GM12878 (cell line): Measurements from ENCODE around the gene MED25. TPM values are rescaled to one million over a fixed set of nuclear protein-coding genes. Genes with fewer than 3 reads are reported as not detected.

ENCODE experiments used
- ATF7 ChIP-seq: fragments of 450-650 bp; IDR thresholded peaks from 2 replicates; pipeline ENCODE4 v1.6.1; 2016; ENCODE audit warnings: low read depth, mild to moderate bottlenecking
- BHLHE40 ChIP-seq, 2 experiments: fragments of 450-650 bp in 1 of 2; IDR thresholded peaks; 2 replicates each; pipeline ENCODE4 v1.6.1; 2011 to 2017; ENCODE audit warnings: low read depth in 2 of 2, borderline replicate concordance in 1 of 2, improper control_type of control experiment in 1 of 2, low read length in 1 of 2, mild to moderate bottlenecking in 1 of 2
- CBFB ChIP-seq: IDR thresholded peaks from 2 replicates; pipeline ENCODE4 v1.6.1; 2016; ENCODE audit warnings: antibody characterized with exemption, low read depth
- CREM ChIP-seq: IDR thresholded peaks from 2 replicates; pipeline ENCODE4 v1.6.1; 2014; ENCODE audit warnings: antibody characterized with exemption, low read depth
- DPF2 ChIP-seq: fragments of 450-650 bp; IDR thresholded peaks from 2 replicates; pipeline ENCODE4 v1.6.1; 2017; ENCODE audit warnings: mild to moderate bottlenecking
- ETV6 ChIP-seq, 2 experiments: fragments of 450-650 bp in 1 of 2; IDR thresholded peaks in 1 of 2; conservative IDR thresholded peaks in 1 of 2; 2 replicates each; pipeline ENCODE4 v1.6.1; 2014; ENCODE audit warnings: antibody characterized with exemption in 1 of 2, borderline replicate concordance in 1 of 2, low read depth in 1 of 2, mild to moderate bottlenecking in 1 of 2, moderate library complexity in 1 of 2
- FOXK2 ChIP-seq: fragments of 450-650 bp; IDR thresholded peaks from 2 replicates; pipeline ENCODE4 v1.6.1; 2017; ENCODE audit warnings: mild to moderate bottlenecking, moderate library complexity
- KDM1A ChIP-seq: fragments of 200-600 bp; sonication (generic); IDR thresholded peaks from 2 replicates; pipeline ENCODE4 v1.6.1; 2016; ENCODE audit warnings: borderline replicate concordance
- LARP7 ChIP-seq: fragments of 450-650 bp; IDR thresholded peaks from 2 replicates; pipeline ENCODE4 v1.6.1; 2017; ENCODE audit warnings: mild to moderate bottlenecking
- POLR2A ChIP-seq: IDR thresholded peaks from 2 replicates; pipeline ENCODE4 v1.6.1; 2011; ENCODE audit warnings: low read depth, mild to moderate bottlenecking, low read length
- POLR2AphosphoS5 ChIP-seq: IDR thresholded peaks from 2 replicates; pipeline ENCODE4 v1.6.1; 2011; ENCODE audit warnings: mild to moderate bottlenecking, low read length, inconsistent platforms
- SMARCA5 ChIP-seq: fragments of 450-650 bp; IDR thresholded peaks from 2 replicates; pipeline ENCODE4 v1.6.1; 2017; ENCODE audit warnings: mild to moderate bottlenecking
- TBL1XR1 ChIP-seq: IDR thresholded peaks from 2 replicates; pipeline ENCODE4 v1.6.1; 2012; ENCODE audit warnings: low read depth, low read length, improper control_type of control experiment
- ZSCAN29 ChIP-seq: fragments of 450-650 bp; IDR thresholded peaks from 2 replicates; pipeline ENCODE4 v1.6.1; 2017; ENCODE audit warnings: mild to moderate bottlenecking, moderate library complexity
- polyA plus RNA-seq, 11 experiments: library from polyadenylated mRNA; depleted of rRNA in 4 of 11; unstranded in 6 of 11; stranded (reverse) in 5 of 11; fragments of >200 nt; fragmentation: Nextera tagmentation in 4 of 11; fragmentation: Illumina TruSeq in 1 of 11; extraction: Ambion mirVana in 4 of 11; extraction: Trizol in 1 of 11; gene quantifications; 1 replicate in 1 of 11; 2 replicates in 10 of 11; pipeline versions ENCODE4 v1.2.1 to v1.2.3, GENCODE V29; 2011 to 2016; ENCODE audit warnings: inconsistent platforms in 2 of 11, missing spikeins in 2 of 11, low read depth in 1 of 11
- total RNA-seq, 4 experiments: library from RNA; depleted of rRNA in 3 of 4; stranded (reverse); fragments of >200 nt in 3 of 4; fragmentation: Illumina TruSeq in 1 of 4; extraction: Trizol in 1 of 4; gene quantifications; 2 replicates each; pipeline versions ENCODE4 v1.2.1 to v1.2.3, GENCODE V29; 2013 to 2021
- TF ChIP-seq, protein P1 (sequence below): fragments of 450-650 bp; IDR thresholded peaks from 2 replicates; pipeline ENCODE4 v1.6.1; 2017; ENCODE audit warnings: mild to moderate bottlenecking, moderate library complexity
- TF ChIP-seq, protein P2 (sequence below): fragments of 450-650 bp; IDR thresholded peaks from 2 replicates; pipeline ENCODE4 v1.6.1; 2016; ENCODE audit warnings: mild to moderate bottlenecking, moderate library complexity, borderline replicate concordance
- TF ChIP-seq, protein P3 (sequence below): IDR thresholded peaks from 2 replicates; pipeline ENCODE4 v1.6.1; 2012; ENCODE audit warnings: improper control_type of control experiment, low read depth, low read length; ENCODE audit not compliant: insufficient replicate concordance

Gene MED25
- total and polyA plus RNA-seq, 10 of the 15 experiments (the other 5 are each of a cell fraction or from before 2014, with no cell fraction given) = 3.5 to 53.9 (median 17.1) TPM

DNA sequence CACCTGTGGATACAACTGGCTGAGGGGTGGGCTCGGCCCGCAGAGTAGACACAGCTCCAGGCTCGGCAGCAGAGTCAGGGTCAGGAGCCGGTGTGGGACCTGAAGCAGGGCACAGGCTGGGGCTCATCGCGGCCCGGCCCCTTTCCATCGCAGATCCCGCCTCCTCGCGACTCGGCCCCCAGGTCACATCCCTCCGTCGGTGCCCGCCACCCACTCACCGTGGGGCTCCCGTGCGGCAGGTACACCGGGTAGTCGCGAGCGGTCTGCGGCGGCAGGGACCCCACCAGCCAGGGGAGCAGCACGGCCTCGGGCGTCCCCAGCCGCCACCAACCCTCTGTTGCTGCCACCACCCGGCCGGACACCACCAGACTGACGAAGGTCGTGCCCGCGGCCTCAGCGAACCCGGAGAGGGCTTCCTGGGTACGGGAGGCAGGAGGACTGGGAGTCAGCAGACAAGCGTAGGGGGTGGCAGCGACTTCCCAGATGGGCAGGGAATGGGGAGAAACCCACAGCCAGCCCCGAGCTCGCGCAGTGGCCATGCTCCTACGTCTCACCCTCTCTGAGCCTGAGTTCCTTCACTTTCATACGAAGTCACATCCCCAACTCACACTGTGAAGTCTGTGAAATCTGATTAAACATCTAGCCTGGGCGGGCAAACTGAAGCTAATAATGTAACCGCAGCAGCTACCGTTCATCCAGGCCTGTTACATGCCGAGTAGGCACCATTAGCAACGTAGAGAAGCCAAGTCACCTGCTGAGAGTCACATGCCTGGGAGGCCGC, 8.7 kb upstream of the MED25 start (continued):
- TF ChIP-seq, protein P1, sequence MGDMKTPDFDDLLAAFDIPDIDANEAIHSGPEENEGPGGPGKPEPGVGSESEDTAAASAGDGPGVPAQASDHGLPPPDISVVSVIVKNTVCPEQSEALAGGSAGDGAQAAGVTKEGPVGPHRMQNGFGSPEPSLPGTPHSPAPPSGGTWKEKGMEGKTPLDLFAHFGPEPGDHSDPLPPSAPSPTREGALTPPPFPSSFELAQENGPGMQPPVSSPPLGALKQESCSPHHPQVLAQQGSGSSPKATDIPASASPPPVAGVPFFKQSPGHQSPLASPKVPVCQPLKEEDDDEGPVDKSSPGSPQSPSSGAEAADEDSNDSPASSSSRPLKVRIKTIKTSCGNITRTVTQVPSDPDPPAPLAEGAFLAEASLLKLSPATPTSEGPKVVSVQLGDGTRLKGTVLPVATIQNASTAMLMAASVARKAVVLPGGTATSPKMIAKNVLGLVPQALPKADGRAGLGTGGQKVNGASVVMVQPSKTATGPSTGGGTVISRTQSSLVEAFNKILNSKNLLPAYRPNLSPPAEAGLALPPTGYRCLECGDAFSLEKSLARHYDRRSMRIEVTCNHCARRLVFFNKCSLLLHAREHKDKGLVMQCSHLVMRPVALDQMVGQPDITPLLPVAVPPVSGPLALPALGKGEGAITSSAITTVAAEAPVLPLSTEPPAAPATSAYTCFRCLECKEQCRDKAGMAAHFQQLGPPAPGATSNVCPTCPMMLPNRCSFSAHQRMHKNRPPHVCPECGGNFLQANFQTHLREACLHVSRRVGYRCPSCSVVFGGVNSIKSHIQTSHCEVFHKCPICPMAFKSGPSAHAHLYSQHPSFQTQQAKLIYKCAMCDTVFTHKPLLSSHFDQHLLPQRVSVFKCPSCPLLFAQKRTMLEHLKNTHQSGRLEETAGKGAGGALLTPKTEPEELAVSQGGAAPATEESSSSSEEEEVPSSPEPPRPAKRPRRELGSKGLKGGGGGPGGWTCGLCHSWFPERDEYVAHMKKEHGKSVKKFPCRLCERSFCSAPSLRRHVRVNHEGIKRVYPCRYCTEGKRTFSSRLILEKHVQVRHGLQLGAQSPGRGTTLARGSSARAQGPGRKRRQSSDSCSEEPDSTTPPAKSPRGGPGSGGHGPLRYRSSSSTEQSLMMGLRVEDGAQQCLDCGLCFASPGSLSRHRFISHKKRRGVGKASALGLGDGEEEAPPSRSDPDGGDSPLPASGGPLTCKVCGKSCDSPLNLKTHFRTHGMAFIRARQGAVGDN = 0 out of 2 replicates have a peak, but pooled peaks have one; percentile 34
- TF ChIP-seq, protein P2, sequence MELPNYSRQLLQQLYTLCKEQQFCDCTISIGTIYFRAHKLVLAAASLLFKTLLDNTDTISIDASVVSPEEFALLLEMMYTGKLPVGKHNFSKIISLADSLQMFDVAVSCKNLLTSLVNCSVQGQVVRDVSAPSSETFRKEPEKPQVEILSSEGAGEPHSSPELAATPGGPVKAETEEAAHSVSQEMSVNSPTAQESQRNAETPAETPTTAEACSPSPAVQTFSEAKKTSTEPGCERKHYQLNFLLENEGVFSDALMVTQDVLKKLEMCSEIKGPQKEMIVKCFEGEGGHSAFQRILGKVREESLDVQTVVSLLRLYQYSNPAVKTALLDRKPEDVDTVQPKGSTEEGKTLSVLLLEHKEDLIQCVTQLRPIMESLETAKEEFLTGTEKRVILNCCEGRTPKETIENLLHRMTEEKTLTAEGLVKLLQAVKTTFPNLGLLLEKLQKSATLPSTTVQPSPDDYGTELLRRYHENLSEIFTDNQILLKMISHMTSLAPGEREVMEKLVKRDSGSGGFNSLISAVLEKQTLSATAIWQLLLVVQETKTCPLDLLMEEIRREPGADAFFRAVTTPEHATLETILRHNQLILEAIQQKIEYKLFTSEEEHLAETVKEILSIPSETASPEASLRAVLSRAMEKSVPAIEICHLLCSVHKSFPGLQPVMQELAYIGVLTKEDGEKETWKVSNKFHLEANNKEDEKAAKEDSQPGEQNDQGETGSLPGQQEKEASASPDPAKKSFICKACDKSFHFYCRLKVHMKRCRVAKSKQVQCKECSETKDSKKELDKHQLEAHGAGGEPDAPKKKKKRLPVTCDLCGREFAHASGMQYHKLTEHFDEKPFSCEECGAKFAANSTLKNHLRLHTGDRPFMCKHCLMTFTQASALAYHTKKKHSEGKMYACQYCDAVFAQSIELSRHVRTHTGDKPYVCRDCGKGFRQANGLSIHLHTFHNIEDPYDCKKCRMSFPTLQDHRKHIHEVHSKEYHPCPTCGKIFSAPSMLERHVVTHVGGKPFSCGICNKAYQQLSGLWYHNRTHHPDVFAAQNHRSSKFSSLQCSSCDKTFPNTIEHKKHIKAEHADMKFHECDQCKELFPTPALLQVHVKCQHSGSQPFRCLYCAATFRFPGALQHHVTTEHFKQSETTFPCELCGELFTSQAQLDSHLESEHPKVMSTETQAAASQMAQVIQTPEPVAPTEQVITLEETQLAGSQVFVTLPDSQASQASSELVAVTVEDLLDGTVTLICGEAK = no peak
- TF ChIP-seq ETV6 (conservative IDR thresholded peaks at IDR 0.05 in 1 of 2, IDR thresholded peaks at IDR 0.05 in 1 of 2; ENCODE audit: borderline replicate concordance in 1 of 2, low read depth in 1 of 2) (no peak), LARP7 (peak; percentile 76; the same call in 1 of the 2 replicates), BHLHE40 (IDR thresholded peaks at IDR 0.05; ENCODE audit: borderline replicate concordance in 1 of 2, low read depth in 2 of 2, low read length in 1 of 2) (peak in 1 of 2 experiments; percentile 49; a peak in 1 of 4 replicates), KDM1A (no peak), CBFB (no peak), TBL1XR1 (no peak), ATF7 (no peak), FOXK2 (no peak), DPF2 (peak; percentile 79), POLR2A (0 out of 2 replicates have a peak, but pooled peaks have one; percentile 19), ZSCAN29 (no peak), SMARCA5 (peak; percentile 40; the same call in 1 of the 2 replicates), POLR2AphosphoS5 (no peak), CREM (no peak)
- TF ChIP-seq, protein P3, sequence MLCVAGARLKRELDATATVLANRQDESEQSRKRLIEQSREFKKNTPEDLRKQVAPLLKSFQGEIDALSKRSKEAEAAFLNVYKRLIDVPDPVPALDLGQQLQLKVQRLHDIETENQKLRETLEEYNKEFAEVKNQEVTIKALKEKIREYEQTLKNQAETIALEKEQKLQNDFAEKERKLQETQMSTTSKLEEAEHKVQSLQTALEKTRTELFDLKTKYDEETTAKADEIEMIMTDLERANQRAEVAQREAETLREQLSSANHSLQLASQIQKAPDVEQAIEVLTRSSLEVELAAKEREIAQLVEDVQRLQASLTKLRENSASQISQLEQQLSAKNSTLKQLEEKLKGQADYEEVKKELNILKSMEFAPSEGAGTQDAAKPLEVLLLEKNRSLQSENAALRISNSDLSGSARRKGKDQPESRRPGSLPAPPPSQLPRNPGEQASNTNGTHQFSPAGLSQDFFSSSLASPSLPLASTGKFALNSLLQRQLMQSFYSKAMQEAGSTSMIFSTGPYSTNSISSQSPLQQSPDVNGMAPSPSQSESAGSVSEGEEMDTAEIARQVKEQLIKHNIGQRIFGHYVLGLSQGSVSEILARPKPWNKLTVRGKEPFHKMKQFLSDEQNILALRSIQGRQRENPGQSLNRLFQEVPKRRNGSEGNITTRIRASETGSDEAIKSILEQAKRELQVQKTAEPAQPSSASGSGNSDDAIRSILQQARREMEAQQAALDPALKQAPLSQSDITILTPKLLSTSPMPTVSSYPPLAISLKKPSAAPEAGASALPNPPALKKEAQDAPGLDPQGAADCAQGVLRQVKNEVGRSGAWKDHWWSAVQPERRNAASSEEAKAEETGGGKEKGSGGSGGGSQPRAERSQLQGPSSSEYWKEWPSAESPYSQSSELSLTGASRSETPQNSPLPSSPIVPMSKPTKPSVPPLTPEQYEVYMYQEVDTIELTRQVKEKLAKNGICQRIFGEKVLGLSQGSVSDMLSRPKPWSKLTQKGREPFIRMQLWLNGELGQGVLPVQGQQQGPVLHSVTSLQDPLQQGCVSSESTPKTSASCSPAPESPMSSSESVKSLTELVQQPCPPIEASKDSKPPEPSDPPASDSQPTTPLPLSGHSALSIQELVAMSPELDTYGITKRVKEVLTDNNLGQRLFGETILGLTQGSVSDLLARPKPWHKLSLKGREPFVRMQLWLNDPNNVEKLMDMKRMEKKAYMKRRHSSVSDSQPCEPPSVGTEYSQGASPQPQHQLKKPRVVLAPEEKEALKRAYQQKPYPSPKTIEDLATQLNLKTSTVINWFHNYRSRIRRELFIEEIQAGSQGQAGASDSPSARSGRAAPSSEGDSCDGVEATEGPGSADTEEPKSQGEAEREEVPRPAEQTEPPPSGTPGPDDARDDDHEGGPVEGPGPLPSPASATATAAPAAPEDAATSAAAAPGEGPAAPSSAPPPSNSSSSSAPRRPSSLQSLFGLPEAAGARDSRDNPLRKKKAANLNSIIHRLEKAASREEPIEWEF = no peak
